SK-N-SH (cell line): ENCODE measurements around the gene LRTM1.

Experiments
- EZH2phosphoT487 ChIP-seq: fragments of 200-600 bp; sonication (generic); IDR thresholded peaks from 2 replicates; pipeline ENCODE4 v1.6.1; 2017; ENCODE audit warnings: low read depth, mixed run types, mild to moderate bottlenecking, antibody characterized with exemption, moderate library complexity, borderline replicate concordance
- TAF1 ChIP-seq: IDR thresholded peaks from 2 replicates; pipeline ENCODE4 v1.6.1; 2012; ENCODE audit warnings: low read depth, mild to moderate bottlenecking, low read length, moderate library complexity, borderline replicate concordance
- YY1 ChIP-seq: IDR thresholded peaks from 2 replicates; pipeline ENCODE4 v1.4.0; 2012; ENCODE audit warnings: low read depth, mild to moderate bottlenecking
- TF ChIP-seq, protein P1 (sequence below): fragments of 200-600 bp; sonication (generic); IDR thresholded peaks from 2 replicates; pipeline ENCODE4 v1.6.1; 2017; ENCODE audit warnings: antibody characterized with exemption, mild to moderate bottlenecking, moderate library complexity
- TF ChIP-seq, protein P2 (sequence below): IDR thresholded peaks from 2 replicates; pipeline ENCODE4 v1.4.0; 2012; ENCODE audit warnings: low read depth, borderline replicate concordance
- TF ChIP-seq, protein P3 (sequence below): IDR thresholded peaks from 2 replicates; pipeline ENCODE4 v1.6.1; 2012; ENCODE audit warnings: mild to moderate bottlenecking, low read depth, low read length, moderate library complexity
- TF ChIP-seq, protein P4 (sequence below): IDR thresholded peaks from 2 replicates; pipeline ENCODE4 v1.4.0; 2012; ENCODE audit warnings: low read depth

DNA sequence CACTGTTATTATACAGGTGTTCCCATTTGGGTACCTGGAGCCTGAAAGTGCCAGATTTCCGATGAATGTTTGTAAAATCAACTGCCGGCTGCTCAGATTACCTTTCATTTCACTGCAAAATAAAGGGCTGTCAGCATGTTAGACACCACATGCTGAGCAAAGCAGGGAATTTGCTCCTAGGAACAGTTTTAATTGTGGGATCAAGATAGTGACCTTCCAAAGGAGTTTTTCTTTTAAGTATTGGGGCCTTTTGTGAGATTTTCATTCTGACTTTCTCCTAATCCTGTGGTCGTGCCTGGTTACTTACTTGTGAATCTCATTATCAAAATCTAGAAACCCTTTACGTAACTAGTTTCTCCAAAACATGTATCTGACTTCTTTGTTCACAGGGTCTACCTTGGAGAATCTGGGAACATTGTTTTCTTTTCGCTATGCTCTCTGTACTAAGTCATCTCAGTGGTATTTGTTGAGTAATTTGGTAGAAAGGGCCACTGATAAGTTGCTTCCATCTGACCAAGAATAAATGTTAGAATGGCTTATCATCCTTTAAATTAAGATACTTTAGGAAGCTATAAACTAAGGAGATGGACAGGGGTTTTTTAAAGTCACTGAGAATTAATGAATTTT lies 40.8 kb upstream of the LRTM1 start:
- TF ChIP-seq, protein P1, sequence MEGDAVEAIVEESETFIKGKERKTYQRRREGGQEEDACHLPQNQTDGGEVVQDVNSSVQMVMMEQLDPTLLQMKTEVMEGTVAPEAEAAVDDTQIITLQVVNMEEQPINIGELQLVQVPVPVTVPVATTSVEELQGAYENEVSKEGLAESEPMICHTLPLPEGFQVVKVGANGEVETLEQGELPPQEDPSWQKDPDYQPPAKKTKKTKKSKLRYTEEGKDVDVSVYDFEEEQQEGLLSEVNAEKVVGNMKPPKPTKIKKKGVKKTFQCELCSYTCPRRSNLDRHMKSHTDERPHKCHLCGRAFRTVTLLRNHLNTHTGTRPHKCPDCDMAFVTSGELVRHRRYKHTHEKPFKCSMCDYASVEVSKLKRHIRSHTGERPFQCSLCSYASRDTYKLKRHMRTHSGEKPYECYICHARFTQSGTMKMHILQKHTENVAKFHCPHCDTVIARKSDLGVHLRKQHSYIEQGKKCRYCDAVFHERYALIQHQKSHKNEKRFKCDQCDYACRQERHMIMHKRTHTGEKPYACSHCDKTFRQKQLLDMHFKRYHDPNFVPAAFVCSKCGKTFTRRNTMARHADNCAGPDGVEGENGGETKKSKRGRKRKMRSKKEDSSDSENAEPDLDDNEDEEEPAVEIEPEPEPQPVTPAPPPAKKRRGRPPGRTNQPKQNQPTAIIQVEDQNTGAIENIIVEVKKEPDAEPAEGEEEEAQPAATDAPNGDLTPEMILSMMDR, result no peak
- TF ChIP-seq, protein P2, sequence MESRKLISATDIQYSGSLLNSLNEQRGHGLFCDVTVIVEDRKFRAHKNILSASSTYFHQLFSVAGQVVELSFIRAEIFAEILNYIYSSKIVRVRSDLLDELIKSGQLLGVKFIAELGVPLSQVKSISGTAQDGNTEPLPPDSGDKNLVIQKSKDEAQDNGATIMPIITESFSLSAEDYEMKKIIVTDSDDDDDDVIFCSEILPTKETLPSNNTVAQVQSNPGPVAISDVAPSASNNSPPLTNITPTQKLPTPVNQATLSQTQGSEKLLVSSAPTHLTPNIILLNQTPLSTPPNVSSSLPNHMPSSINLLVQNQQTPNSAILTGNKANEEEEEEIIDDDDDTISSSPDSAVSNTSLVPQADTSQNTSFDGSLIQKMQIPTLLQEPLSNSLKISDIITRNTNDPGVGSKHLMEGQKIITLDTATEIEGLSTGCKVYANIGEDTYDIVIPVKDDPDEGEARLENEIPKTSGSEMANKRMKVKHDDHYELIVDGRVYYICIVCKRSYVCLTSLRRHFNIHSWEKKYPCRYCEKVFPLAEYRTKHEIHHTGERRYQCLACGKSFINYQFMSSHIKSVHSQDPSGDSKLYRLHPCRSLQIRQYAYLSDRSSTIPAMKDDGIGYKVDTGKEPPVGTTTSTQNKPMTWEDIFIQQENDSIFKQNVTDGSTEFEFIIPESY, result no peak
- TF ChIP-seq EZH2phosphoT487, result no peak
- TF ChIP-seq, protein P3, sequence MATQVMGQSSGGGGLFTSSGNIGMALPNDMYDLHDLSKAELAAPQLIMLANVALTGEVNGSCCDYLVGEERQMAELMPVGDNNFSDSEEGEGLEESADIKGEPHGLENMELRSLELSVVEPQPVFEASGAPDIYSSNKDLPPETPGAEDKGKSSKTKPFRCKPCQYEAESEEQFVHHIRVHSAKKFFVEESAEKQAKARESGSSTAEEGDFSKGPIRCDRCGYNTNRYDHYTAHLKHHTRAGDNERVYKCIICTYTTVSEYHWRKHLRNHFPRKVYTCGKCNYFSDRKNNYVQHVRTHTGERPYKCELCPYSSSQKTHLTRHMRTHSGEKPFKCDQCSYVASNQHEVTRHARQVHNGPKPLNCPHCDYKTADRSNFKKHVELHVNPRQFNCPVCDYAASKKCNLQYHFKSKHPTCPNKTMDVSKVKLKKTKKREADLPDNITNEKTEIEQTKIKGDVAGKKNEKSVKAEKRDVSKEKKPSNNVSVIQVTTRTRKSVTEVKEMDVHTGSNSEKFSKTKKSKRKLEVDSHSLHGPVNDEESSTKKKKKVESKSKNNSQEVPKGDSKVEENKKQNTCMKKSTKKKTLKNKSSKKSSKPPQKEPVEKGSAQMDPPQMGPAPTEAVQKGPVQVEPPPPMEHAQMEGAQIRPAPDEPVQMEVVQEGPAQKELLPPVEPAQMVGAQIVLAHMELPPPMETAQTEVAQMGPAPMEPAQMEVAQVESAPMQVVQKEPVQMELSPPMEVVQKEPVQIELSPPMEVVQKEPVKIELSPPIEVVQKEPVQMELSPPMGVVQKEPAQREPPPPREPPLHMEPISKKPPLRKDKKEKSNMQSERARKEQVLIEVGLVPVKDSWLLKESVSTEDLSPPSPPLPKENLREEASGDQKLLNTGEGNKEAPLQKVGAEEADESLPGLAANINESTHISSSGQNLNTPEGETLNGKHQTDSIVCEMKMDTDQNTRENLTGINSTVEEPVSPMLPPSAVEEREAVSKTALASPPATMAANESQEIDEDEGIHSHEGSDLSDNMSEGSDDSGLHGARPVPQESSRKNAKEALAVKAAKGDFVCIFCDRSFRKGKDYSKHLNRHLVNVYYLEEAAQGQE, result no peak
- no peak for TF ChIP-seq TAF1
- no peak for TF ChIP-seq YY1
- TF ChIP-seq, protein P4, sequence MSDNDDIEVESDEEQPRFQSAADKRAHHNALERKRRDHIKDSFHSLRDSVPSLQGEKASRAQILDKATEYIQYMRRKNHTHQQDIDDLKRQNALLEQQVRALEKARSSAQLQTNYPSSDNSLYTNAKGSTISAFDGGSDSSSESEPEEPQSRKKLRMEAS, result no peak
